Measurements from ENCODE around the gene C6orf58.
"Not testable (repeated sequence)": the region's sequence is repeated elsewhere in the genome, so short reads cannot be mapped to it uniquely, and the experiment has no call there.

The C6orf58 gene

GRCh38 chr6:127592964-127593363 is 16.0 kb downstream of the C6orf58 start:
- no peak for DNase-seq

- DNase-seq: not testable (repeated sequence)
Observed at GRCh38 chr6:127593456-127593855, 16.5 kb downstream of the C6orf58 start.

DNA sequence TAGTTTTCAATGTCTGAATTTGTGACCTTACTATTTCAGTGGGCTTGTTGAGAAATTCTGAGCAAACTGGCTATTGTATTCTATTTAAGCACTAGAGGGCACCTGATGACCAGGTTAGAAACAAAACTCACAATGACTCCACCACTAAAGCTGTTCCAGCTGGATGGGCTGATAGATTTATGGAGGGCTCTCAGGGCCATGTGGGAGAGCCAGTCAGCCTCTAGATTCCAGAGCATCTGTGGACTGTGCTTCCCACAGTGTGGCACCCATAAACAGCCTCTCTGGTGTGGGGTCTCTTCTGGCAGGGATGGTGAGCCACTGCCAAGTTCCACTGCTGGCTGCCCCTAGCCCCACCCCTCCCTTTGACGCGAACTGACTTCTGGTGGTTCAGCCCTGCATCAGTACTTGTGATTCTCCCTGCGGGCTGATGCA is 29.2 kb downstream of the C6orf58 start:
- peak; percentile 81 for DNase-seq

DNA sequence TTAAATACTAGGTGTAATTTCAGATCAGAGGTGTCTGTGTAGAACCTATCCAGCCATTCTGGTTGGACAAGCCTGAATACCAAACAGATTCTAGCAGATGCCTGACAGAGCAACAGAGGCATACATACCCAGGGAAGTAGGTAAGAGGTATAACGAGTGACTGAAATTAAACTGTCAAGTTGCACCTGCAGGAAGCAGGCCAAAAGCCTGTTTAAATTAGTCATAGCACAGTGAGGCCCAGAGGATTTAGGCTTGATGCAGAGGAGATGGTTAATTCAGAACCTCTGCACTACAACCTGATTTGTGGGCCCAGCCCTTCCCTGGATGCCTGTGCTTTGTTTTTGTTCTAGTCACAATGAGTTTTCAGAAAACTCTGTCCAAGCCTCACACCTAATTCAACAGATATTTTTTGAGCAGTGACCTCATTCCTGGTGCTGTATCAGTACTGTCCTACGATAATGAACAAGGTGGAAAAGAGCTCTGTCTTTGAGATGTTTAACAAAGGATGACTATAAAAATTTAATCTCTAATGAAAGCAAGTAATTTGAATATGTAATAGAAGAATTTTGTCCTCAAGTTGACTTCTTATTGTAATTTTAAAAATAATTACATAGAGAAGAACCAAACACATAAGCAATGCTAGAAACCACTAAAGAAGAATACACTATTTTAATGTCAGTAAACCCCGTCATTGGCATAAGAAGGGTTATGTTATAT is 31.7 kb downstream of the C6orf58 start:
- no peak for DNase-seq

DNA sequence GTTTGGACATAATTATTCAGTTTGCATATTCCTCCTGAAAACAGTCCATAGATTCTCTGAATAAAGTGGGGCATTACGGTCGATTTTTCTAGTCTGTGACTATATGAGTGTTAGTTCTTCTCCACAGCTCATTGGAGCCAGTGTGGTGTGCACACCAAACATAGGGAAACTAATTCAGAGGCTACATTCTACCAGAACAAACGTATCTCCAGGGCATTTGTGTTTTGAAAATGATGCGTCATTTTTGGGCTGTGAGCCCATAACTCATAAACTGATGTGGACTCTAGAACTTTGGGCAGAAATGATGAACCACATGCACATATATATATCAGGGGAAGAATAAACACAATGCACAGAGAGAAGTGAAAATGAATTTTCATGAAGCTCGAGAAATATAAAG is 41.8 kb downstream of the C6orf58 start:
- no peak for DNase-seq

DNA sequence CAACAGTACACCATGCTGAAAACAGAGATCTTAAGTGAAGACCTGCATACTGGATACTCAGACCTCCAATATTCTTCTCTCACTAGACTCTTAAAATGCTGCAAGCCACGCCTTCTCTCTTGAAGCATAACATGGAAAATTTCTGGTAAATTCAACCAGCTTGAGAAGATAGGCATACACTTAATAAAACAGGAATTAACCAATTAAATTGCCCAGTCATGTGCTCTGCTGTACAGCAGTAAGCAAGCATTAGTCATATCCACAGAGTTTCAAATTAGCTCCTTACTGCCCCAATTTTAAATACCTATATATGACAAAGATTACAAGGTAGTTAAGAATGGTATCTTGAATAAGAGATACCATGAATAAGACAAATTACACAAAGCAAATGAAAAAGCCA is 53.8 kb downstream of the C6orf58 start:
- no peak for DNase-seq

DNA sequence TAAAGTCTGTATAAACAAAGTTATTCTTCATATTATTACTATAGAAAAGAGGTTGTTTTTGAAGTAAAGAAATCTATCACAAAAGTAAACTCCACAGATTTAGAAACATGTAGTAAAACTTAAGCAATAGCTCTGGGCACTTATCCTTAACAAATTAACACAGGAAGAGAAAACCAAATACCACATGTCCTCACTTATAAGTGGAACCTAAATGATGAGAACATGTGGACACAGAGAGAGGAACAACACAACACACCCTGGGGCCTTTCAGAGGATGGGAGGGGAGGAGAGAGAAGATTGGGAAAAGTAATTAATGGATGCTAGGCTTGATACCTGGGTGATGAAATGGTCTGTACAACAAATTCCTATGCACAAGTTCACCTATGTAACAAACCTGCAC is 57.2 kb downstream of the C6orf58 start:
- no peak for DNase-seq

GRCh38 chr6:127635091-127635490 is 58.1 kb downstream of the C6orf58 start:
- no peak for DNase-seq

DNA sequence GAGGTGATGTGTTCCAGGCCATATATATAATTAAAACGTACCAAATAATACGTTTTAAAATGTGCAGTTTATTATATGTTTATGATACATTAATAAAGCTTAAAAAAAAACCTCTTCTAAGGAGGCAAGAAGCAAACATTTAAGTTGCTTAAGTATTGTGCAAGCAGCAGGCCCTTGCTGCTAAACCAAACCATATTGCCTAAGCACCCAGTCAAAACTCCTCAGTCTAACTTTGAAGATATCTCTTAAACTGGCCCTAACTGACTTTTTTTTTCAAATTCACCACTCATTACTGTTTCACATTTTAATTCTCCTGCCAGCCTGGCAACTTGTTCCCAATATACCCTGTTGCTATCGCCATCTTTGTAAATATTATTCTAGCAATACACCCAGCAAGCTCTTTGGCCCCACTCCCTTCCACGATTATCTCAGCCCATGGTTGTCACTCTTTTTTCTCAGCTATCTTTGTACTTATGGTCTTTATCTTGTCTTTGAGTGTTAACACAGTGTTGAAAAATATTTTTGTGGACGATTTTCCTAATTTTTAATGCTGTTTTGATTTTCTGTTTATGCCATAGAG is 60.9 kb downstream of the C6orf58 start:
- no peak for DNase-seq
